ENCODE measurements around the gene HADH. TPM values are rescaled to one million over a fixed set of nuclear protein-coding genes. Genes with fewer than 3 reads are reported as not detected.

The HADH gene
- total RNA-seq, 2 donors from 2014 or later, result 32.5 to 53.0 TPM

GRCh38 chr4:107988763-107989035 lies 990 bp upstream of the HADH start:
- Mint-ChIP-seq H3K9me3 (no peaks in the 10 kb centered on the region), H3K4me3 (no peak overlapping the region), H3K27ac (no peak overlapping the region), H3K27me3 (ENCODE audit: insufficient read depth) (peaks cover 5% of the 10 kb centered on the region), H3K4me1 (peaks cover 6% of the 10 kb centered on the region), H3K36me3 (ENCODE audit: low read depth) (no peaks in the 10 kb centered on the region)
- no peak for TF ChIP-seq CTCF (conservative IDR thresholded peaks at IDR 0.05)
- Histone ChIP-seq H3K27me3 (ENCODE audit: control insufficient read depth, insufficient read depth, low read length, poor library complexity, severe bottlenecking) (peaks cover 5% of the 10 kb centered on the region), H3K27ac (ENCODE audit: low read depth, low read length) (no peak overlapping the region), H3K9ac (ENCODE audit: extremely low read depth, low read length, poor library complexity, severe bottlenecking) (no peak overlapping the region), H3K4me3 (ENCODE audit: low read length) (no peak overlapping the region), H3K36me3 (ENCODE audit: control insufficient read depth, insufficient read depth, low read length) (no peaks in the 10 kb centered on the region), H3K4me1 (ENCODE audit: control insufficient read depth, insufficient read depth, low read length) (no peaks in the 10 kb centered on the region), H3K9me3 (ENCODE audit: control insufficient read depth, low read length) (no peaks in the 10 kb centered on the region)
- DNase-seq, result no peak
- WGBS, 2 experiments (ENCODE audit: insufficient coverage in 1 of 2, insufficient read length in 1 of 2), result 90 to 93% methylated on average over 5 of the region's 5 CpGs

GRCh38 chr4:107989162-107989536 lies 540 bp upstream of the HADH start:
- Histone ChIP-seq H3K36me3 (ENCODE audit: control insufficient read depth, insufficient read depth, low read length) (no peaks in the 10 kb centered on the region), H3K9me3 (ENCODE audit: control insufficient read depth, low read length) (no peaks in the 10 kb centered on the region), H3K9ac (ENCODE audit: extremely low read depth, low read length, poor library complexity, severe bottlenecking) (peak overlapping the region; percentile 67), H3K27ac (ENCODE audit: low read depth, low read length) (no peak overlapping the region), H3K4me1 (ENCODE audit: control insufficient read depth, insufficient read depth, low read length) (no peaks in the 10 kb centered on the region), H3K4me3 (ENCODE audit: low read length) (peak overlapping the region; percentile 97), H3K27me3 (ENCODE audit: control insufficient read depth, insufficient read depth, low read length, poor library complexity, severe bottlenecking) (peaks cover 5% of the 10 kb centered on the region)
- H3K4me3 Mint-ChIP-seq, result peak overlapping the region; percentile 79
- WGBS, 2 experiments (ENCODE audit: insufficient coverage in 1 of 2, insufficient read length in 1 of 2), result 47 to 54% methylated on average over 7 to 8 of the region's 8 CpGs
- no peaks in the 10 kb centered on the region for H3K9me3 Mint-ChIP-seq
- H3K27me3 Mint-ChIP-seq (ENCODE audit: insufficient read depth), result peaks cover 5% of the 10 kb centered on the region
- DNase-seq, result no peak
- no peak for TF ChIP-seq CTCF (conservative IDR thresholded peaks at IDR 0.05)
- H3K4me1 Mint-ChIP-seq, result peaks cover 6% of the 10 kb centered on the region
- H3K27ac Mint-ChIP-seq, result no peak overlapping the region
- H3K36me3 Mint-ChIP-seq (ENCODE audit: low read depth), result no peaks in the 10 kb centered on the region

- H3K27ac Mint-ChIP-seq, result no peak overlapping the region
- H3K4me3 Mint-ChIP-seq, result no peak overlapping the region
- WGBS, 2 experiments (ENCODE audit: insufficient coverage in 1 of 2, insufficient read length in 1 of 2), result 88 to 89% methylated on average over 3 of the region's 3 CpGs
Observed at GRCh38 chr4:107991945-107992630, 2.4 kb downstream of the HADH start.

More at GRCh38 chr4:107991945-107992630, 2.4 kb downstream of the HADH start:
- DNase-seq, result no peak
- H3K27ac ChIP-seq (ENCODE audit: low read depth, low read length), result no peak overlapping the region
- Mint-ChIP-seq H3K27me3 (ENCODE audit: insufficient read depth) (peaks cover 3% of the 10 kb centered on the region), H3K4me1 (peaks cover 8% of the 10 kb centered on the region), H3K9me3 (no peaks in the 10 kb centered on the region), H3K36me3 (ENCODE audit: low read depth) (peaks cover 8% of the 10 kb centered on the region)
- H3K9ac ChIP-seq (ENCODE audit: extremely low read depth, low read length, poor library complexity, severe bottlenecking), result no peak overlapping the region
- H3K4me1 ChIP-seq (ENCODE audit: control insufficient read depth, insufficient read depth, low read length), result no peaks in the 10 kb centered on the region
- no peaks in the 10 kb centered on the region for H3K36me3 ChIP-seq (ENCODE audit: control insufficient read depth, insufficient read depth, low read length)
- no peaks in the 10 kb centered on the region for H3K27me3 ChIP-seq (ENCODE audit: control insufficient read depth, insufficient read depth, low read length, poor library complexity, severe bottlenecking)
- H3K4me3 ChIP-seq (ENCODE audit: low read length), result peak overlapping the region; percentile 97
- no peak for TF ChIP-seq CTCF (conservative IDR thresholded peaks at IDR 0.05)
- H3K9me3 ChIP-seq (ENCODE audit: control insufficient read depth, low read length), result no peaks in the 10 kb centered on the region
